ENCODE data around the gene MRTFB.

The MRTFB gene

DNA sequence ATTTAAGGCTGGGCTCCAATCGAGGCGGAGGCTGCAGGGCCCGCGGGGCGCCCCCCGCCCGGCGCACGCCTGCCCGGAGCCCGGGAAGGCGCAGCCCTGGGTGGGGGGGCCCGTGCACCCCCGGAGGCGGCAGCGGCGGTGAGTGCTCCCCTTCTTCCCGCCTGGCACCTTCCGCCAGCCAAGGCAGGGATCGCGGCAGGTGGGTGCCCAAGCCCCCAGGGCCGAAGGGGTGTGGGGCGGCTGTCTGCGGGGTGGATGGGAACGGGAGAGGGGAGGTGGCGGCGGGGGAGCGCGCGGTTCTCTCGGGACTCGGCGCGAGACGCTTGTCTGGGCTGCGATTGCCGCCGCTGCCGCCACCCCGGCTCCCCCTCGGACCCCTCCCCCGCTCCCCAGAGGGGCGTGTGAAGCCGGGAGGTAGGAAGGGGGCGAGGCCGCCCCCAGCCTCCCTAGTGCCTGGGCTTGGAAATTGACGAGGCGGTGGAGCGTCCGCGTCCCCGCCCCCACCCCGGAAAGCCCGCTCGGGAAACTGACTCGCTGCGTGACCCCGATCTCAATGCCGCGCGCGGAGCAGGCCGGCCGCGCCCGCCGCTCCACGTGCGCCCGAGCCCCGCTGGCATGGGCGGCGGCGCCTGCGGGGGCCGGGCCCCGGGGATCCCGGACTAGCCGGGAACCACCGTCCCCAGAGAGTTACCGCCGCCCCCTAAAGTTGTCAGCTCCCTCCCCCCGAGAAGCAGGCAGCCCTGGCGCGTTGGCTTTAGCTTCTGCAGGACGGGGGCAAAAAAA lies 231.5 kb downstream of the MRTFB start:
- ATAC-seq: peak; percentile 6

DNA sequence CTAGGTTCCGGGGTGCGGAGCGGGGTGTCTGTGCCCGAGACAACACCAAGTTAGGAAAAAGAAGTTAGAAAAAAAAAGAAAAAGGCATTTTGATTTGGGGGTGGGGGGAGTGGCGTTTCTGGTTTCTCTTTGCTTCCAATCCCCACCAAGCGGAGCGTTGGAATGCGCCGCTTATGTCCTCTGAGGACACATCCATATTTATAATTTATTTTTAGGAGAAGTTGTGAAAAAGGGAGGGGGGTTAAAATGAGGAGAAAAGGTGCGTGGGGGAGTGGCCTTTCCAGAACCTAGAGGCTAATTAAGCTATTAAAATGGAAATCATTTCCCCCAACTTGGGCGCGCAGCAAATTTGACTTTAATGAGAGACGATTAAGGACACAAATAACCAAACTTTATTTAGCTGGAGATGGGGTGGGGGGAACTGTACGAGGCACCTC lies 232.1 kb downstream of the MRTFB start:
- no peak for TF ChIP-seq TCF4 (CRISPR knock-in tag; IDR thresholded peaks at IDR 0.05; ENCODE audit: borderline replicate concordance)
- no peak for TF ChIP-seq PPARA (CRISPR knock-in tag; IDR thresholded peaks at IDR 0.05; ENCODE audit: borderline replicate concordance)
- TF ChIP-seq ZNF8 (CRISPR knock-in tag; IDR thresholded peaks at IDR 0.05): no peak
- no peak for TF ChIP-seq RARB (CRISPR knock-in tag; IDR thresholded peaks at IDR 0.05)
- TF ChIP-seq ZNF565 (CRISPR knock-in tag; conservative IDR thresholded peaks at IDR 0.05; ENCODE audit: low read depth): no peak
- TF ChIP-seq, protein P1, sequence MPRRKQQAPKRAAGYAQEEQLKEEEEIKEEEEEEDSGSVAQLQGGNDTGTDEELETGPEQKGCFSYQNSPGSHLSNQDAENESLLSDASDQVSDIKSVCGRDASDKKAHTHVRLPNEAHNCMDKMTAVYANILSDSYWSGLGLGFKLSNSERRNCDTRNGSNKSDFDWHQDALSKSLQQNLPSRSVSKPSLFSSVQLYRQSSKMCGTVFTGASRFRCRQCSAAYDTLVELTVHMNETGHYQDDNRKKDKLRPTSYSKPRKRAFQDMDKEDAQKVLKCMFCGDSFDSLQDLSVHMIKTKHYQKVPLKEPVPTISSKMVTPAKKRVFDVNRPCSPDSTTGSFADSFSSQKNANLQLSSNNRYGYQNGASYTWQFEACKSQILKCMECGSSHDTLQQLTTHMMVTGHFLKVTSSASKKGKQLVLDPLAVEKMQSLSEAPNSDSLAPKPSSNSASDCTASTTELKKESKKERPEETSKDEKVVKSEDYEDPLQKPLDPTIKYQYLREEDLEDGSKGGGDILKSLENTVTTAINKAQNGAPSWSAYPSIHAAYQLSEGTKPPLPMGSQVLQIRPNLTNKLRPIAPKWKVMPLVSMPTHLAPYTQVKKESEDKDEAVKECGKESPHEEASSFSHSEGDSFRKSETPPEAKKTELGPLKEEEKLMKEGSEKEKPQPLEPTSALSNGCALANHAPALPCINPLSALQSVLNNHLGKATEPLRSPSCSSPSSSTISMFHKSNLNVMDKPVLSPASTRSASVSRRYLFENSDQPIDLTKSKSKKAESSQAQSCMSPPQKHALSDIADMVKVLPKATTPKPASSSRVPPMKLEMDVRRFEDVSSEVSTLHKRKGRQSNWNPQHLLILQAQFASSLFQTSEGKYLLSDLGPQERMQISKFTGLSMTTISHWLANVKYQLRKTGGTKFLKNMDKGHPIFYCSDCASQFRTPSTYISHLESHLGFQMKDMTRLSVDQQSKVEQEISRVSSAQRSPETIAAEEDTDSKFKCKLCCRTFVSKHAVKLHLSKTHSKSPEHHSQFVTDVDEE (CRISPR knock-in tag; IDR thresholded peaks at IDR 0.05): no peak
- no peak for TF ChIP-seq ZC3H10 (CRISPR knock-in tag; IDR thresholded peaks at IDR 0.05)
- TF ChIP-seq SNAI2 (CRISPR knock-in tag; IDR thresholded peaks at IDR 0.05): no peak
- TF ChIP-seq OSR1 (CRISPR knock-in tag; IDR thresholded peaks at IDR 0.05): no peak
- no peak for TF ChIP-seq CSDC2 (CRISPR knock-in tag; IDR thresholded peaks at IDR 0.05)
- no peak for TF ChIP-seq ZFP30 (CRISPR knock-in tag; IDR thresholded peaks at IDR 0.05)
- TF ChIP-seq PATZ1 (CRISPR knock-in tag; IDR thresholded peaks at IDR 0.05; ENCODE audit: borderline replicate concordance): no peak
- no peak for TF ChIP-seq POU6F1 (CRISPR knock-in tag; IDR thresholded peaks at IDR 0.05; ENCODE audit: borderline replicate concordance, low read depth)
- TF ChIP-seq, protein P2, sequence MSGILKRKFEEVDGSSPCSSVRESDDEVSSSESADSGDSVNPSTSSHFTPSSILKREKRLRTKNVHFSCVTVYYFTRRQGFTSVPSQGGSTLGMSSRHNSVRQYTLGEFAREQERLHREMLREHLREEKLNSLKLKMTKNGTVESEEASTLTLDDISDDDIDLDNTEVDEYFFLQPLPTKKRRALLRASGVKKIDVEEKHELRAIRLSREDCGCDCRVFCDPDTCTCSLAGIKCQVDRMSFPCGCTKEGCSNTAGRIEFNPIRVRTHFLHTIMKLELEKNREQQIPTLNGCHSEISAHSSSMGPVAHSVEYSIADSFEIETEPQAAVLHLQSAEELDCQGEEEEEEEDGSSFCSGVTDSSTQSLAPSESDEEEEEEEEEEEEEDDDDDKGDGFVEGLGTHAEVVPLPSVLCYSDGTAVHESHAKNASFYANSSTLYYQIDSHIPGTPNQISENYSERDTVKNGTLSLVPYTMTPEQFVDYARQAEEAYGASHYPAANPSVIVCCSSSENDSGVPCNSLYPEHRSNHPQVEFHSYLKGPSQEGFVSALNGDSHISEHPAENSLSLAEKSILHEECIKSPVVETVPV (CRISPR knock-in tag; IDR thresholded peaks at IDR 0.05): no peak
- TF ChIP-seq, protein P3, sequence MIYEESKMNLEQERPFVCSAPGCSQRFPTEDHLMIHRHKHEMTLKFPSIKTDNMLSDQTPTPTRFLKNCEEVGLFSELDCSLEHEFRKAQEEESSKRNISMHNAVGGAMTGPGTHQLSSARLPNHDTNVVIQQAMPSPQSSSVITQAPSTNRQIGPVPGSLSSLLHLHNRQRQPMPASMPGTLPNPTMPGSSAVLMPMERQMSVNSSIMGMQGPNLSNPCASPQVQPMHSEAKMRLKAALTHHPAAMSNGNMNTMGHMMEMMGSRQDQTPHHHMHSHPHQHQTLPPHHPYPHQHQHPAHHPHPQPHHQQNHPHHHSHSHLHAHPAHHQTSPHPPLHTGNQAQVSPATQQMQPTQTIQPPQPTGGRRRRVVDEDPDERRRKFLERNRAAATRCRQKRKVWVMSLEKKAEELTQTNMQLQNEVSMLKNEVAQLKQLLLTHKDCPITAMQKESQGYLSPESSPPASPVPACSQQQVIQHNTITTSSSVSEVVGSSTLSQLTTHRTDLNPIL (CRISPR knock-in tag; IDR thresholded peaks at IDR 0.05; ENCODE audit: low read depth): no peak
- no peak for TF ChIP-seq ARNTL (CRISPR knock-in tag; IDR thresholded peaks at IDR 0.05; ENCODE audit: borderline replicate concordance, low read depth)
- no peak for TF ChIP-seq ISL1 (CRISPR knock-in tag; IDR thresholded peaks at IDR 0.05)
- no peak for TF ChIP-seq ZNF70 (CRISPR knock-in tag; IDR thresholded peaks at IDR 0.05)
- TF ChIP-seq ESRRG (CRISPR knock-in tag; IDR thresholded peaks at IDR 0.05): no peak
- TF ChIP-seq TOX (CRISPR knock-in tag; IDR thresholded peaks at IDR 0.05; ENCODE audit: borderline replicate concordance): no peak
- no peak for ATAC-seq

More for the DNA sequence above, 231.5 kb downstream of the MRTFB start:
- TF ChIP-seq ARNTL (CRISPR knock-in tag; IDR thresholded peaks at IDR 0.05; ENCODE audit: borderline replicate concordance, low read depth): no peak
